ENCODE results near the gene CARNS1. TPM values are rescaled to one million over a fixed set of nuclear protein-coding genes. Genes with fewer than 3 reads are reported as not detected.

CARNS1 gene
- total RNA-seq, 4 donors from 2014 or later, result 0.21 to 0.94 (median 0.74) TPM

DNA sequence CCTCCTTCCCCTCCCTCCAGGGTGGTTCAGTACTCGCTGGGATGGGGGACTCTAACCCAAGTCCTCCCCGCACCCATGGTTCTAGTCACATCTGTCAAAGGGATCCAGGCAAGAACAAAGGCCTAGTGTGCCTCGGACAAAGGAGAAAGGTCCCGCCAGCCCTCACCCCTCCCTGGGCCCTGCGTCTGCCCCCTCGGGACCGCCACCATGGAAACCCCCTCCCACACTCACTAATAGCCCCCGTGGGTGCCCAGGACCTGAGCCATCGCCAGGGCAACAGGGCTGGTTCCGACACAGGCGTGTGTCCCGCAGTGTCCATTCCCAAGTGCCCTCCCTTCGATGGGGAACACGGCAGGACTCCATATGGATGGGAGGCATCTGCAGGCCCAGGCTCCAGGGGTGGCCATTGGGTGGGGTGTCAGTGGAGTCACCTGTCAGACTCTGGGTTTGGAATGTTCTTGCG is 5.1 kb upstream of the CARNS1 start:
- no peak for TF ChIP-seq POLR2AphosphoS5 (IDR thresholded peaks at IDR 0.05)
- no peak for TF ChIP-seq EP300 (IDR thresholded peaks at IDR 0.05)
- TF ChIP-seq, protein P1, sequence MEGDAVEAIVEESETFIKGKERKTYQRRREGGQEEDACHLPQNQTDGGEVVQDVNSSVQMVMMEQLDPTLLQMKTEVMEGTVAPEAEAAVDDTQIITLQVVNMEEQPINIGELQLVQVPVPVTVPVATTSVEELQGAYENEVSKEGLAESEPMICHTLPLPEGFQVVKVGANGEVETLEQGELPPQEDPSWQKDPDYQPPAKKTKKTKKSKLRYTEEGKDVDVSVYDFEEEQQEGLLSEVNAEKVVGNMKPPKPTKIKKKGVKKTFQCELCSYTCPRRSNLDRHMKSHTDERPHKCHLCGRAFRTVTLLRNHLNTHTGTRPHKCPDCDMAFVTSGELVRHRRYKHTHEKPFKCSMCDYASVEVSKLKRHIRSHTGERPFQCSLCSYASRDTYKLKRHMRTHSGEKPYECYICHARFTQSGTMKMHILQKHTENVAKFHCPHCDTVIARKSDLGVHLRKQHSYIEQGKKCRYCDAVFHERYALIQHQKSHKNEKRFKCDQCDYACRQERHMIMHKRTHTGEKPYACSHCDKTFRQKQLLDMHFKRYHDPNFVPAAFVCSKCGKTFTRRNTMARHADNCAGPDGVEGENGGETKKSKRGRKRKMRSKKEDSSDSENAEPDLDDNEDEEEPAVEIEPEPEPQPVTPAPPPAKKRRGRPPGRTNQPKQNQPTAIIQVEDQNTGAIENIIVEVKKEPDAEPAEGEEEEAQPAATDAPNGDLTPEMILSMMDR (IDR thresholded peaks at IDR 0.05), result no peak
- no peak for TF ChIP-seq POLR2A (IDR thresholded peaks at IDR 0.05)
- H3K4me1 ChIP-seq, result peaks cover 35% of the 10 kb centered on the region
- no peaks in the 10 kb centered on the region for H3K36me3 ChIP-seq
- H3K9me3 ChIP-seq, result no peaks in the 10 kb centered on the region
- H3K4me3 ChIP-seq, result no peak overlapping the region
- no peak for DNase-seq (ENCODE audit: low spot score in 2 of 2)
- H3K27ac ChIP-seq, result no peak overlapping the region
- 46% methylated on average over 9 of the region's 15 CpGs for WGBS
- peaks cover 47% of the 10 kb centered on the region for H3K27me3 ChIP-seq

- Histone ChIP-seq H3K27me3 (peaks cover 47% of the 10 kb centered on the region), H3K4me1 (peaks cover 43% of the 10 kb centered on the region)
Measured at GRCh38 chr11:67410984-67411784, 4.3 kb upstream of the CARNS1 start.

GRCh38 chr11:67411785-67412152 is 3.7 kb upstream of the CARNS1 start:
- no peak for DNase-seq (ENCODE audit: low spot score in 2 of 2)
- WGBS, result no CpG with 5 or more reads among the region's 7 CpGs
- H3K4me1 ChIP-seq, result peaks cover 46% of the 10 kb centered on the region

More at GRCh38 chr11:67410984-67411784, 4.3 kb upstream of the CARNS1 start:
- Histone ChIP-seq H3K4me3 (no peak overlapping the region), H3K27ac (no peak overlapping the region), H3K36me3 (no peaks in the 10 kb centered on the region), H3K9me3 (no peaks in the 10 kb centered on the region)
- no peak for DNase-seq (ENCODE audit: low spot score in 2 of 2)
- TF ChIP-seq, protein P1 (IDR thresholded peaks at IDR 0.05), result no peak
- no peak for TF ChIP-seq POLR2A (IDR thresholded peaks at IDR 0.05)
- TF ChIP-seq EP300 (IDR thresholded peaks at IDR 0.05), result no peak
- TF ChIP-seq POLR2AphosphoS5 (IDR thresholded peaks at IDR 0.05), result no peak
- 85% methylated on average over 13 of the region's 17 CpGs for WGBS

DNA sequence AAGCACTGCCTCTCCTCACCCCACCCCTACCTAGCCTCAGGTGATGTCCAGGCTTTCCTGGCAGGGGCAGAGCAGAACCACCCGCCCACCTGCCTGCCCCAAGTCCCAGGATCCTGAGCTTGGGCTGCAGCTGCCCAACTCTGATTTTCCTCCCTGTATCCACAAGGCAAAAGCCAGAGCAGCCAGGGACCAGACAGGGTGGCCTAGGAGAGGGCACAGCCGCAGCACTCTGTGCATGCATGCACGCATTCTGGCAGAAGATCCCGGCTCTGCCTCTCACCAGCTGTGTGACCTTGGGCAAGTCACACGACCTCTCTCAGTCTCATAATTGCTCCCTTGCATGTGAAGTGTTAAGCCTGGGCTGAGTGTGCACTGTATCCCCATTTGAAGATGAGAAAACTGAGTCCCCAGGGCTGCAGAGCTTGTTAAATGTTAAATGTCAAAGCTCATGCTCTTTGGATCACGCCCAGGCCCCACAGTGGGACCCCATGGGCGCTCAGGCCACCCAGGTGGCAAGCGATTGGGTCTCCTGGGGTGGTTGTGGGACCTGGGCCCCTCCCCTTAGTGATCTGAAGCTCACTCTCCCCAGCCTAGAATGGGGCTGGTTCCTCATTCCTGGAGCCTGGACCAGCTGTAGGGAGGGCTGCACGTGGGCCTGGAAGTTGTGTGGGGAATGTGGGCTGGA is 2.8 kb upstream of the CARNS1 start:
- Histone ChIP-seq H3K4me1 (peaks cover 47% of the 10 kb centered on the region), H3K9me3 (no peaks in the 10 kb centered on the region), H3K27ac (no peak overlapping the region), H3K36me3 (no peaks in the 10 kb centered on the region), H3K4me3 (no peak overlapping the region), H3K27me3 (peaks cover 44% of the 10 kb centered on the region)
- WGBS, result 68% methylated on average over 7 of the region's 9 CpGs
- no peak for DNase-seq (ENCODE audit: low spot score in 2 of 2)
- TF ChIP-seq POLR2AphosphoS5 (IDR thresholded peaks at IDR 0.05) (no peak), EP300 (IDR thresholded peaks at IDR 0.05) (no peak)
- TF ChIP-seq, protein P1 (IDR thresholded peaks at IDR 0.05), result no peak

More at GRCh38 chr11:67411785-67412152, 3.7 kb upstream of the CARNS1 start:
- Histone ChIP-seq H3K27me3 (peaks cover 47% of the 10 kb centered on the region), H3K4me3 (no peak overlapping the region), H3K36me3 (no peaks in the 10 kb centered on the region), H3K9me3 (no peaks in the 10 kb centered on the region), H3K27ac (no peak overlapping the region)
- TF ChIP-seq EP300 (IDR thresholded peaks at IDR 0.05) (no peak), POLR2A (IDR thresholded peaks at IDR 0.05) (no peak), POLR2AphosphoS5 (IDR thresholded peaks at IDR 0.05) (no peak)
- TF ChIP-seq, protein P1 (IDR thresholded peaks at IDR 0.05), result no peak

- no peak for DNase-seq (ENCODE audit: low spot score in 2 of 2)
- Histone ChIP-seq H3K27ac (no peak overlapping the region), H3K4me3 (no peak overlapping the region), H3K4me1 (peaks cover 52% of the 10 kb centered on the region), H3K9me3 (no peaks in the 10 kb centered on the region), H3K27me3 (peaks cover 42% of the 10 kb centered on the region), H3K36me3 (no peaks in the 10 kb centered on the region)
- 80% methylated on average over 2 of the region's 2 CpGs for WGBS
- TF ChIP-seq POLR2A (IDR thresholded peaks at IDR 0.05) (no peak), EP300 (IDR thresholded peaks at IDR 0.05) (no peak), POLR2AphosphoS5 (IDR thresholded peaks at IDR 0.05) (no peak)
- TF ChIP-seq, protein P1 (IDR thresholded peaks at IDR 0.05), result no peak
Measured at GRCh38 chr11:67413266-67413849, 2.1 kb upstream of the CARNS1 start.
